GM11168 (cell line): ENCODE measurements around the gene PLB1.

ENCODE experiments used
- in situ Hi-C: fragments of 300-500 bp; cut with MboI; formaldehyde crosslinking; loops from one replicate; pipeline ENCODE4 v1.12.0; 2022; ENCODE audit warnings: low sequenced_read_pairs; ENCODE audit not compliant: unreplicated experiment

Gene PLB1

DNA sequence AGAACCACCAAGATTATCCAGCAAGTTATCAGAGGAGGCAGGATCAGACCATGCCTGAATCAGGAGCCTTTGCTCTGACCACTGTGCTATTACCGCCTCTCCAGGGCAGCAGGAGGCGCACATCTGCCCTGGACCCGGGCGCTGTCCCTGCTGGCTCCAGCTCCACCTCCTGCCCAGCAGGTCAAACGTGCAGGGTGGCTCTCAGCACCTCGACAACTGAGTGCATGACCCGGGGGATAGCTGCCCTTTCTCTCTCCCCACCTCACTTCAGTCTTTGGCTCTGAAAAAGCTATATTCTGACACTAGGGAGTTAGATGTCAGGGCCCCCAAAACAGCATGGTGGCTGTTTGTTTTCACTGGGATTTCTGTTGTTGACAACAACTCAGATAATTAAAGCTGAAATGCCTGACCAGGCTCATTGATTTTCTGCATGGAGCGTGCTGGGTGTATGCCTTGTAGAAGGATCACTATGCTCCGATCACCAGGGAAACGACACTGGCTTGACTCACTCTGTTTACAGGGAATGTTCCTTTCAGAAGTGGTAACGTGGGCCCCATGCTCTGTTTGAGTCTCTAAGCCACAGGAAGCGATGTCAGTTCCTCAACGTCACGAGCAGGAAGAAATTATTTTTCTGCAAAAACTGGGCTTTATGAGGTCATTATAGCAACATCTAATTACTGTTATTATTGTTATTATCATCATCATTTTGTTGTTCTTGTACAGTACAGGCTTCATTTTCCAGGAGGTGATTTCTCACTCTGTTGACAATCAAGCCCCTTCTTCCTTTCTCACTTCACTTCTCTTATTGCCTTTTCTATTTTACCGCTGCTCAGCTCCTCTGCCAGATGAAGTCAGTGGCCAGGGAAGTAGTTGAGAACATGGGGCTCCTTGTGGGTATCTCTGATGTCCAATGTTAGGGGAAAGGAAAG is 125.6 kb downstream of the PLB1 start:
- in situ Hi-C loops: no loop called here

DNA sequence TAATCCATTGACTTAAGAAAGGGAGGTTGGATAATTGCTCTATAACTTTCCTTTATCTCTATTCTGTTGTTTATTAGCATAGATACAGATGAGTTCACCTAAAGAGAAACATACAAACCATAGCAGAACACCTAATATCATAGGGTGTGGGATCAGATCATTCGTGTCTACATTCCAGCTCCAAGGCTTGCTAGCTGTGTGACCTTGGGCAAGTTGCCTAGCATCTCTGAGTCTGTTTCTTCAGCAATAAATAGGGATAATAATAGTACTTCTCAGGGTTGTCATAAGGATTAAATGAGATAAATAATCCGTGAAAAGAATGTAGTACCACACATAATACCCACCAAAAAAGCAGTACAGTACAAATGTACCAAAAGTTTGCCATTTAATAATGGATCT is 126.2 kb downstream of the PLB1 start:
- in situ Hi-C loops: no loop called here

- in situ Hi-C loops: no loop called here
Observed at GRCh38 chr2:28623582-28624405, 127.9 kb downstream of the PLB1 start.

- in situ Hi-C loops: no loop called here
Observed at GRCh38 chr2:28624436-28624792, 128.6 kb downstream of the PLB1 start.

GRCh38 chr2:28624793-28625701 is 129.2 kb downstream of the PLB1 start:
- in situ Hi-C loops: no loop called here

GRCh38 chr2:28626376-28626775 is 130.5 kb downstream of the PLB1 start:
- in situ Hi-C loops: no loop called here

- in situ Hi-C loops: no loop called here
Observed at GRCh38 chr2:28626891-28627421, 131.1 kb downstream of the PLB1 start.

DNA sequence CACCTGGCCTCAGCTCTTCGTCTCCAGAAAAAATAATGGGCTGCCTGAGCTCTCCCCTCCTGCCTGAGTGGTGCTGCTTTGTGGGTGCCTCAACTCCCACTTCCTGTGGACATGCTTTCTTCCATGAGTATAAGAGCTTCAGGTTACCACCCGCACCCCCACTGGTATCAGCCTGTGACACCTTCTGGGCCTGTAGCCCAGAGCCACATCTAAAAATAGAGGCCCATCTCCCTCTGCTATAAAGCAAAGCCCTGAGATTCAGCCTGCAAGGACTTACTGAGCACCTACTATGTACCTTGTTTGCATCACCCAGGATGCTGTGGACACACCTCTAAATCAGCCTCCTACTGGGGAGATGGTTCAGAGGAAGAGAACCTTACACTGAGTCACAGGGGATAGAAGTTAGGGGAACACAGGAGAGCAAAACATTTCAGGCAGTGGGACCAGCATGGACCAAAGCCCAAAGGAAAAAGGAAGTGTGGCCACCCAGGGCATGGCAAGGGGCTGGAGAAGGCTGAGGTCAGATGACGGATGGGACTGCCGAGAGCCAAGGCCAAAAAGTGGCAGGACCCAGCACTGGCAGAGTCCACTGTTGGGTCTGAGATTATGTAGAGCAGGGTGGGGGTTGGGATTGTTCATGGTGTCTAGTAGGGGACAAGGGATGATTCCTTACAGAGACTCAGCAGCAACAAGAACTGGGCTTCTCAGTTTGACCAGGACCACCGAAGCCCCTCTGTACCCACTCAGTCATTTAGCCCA is 132.0 kb downstream of the PLB1 start:
- in situ Hi-C loops: no loop called here

GRCh38 chr2:28628506-28628905 is 132.6 kb downstream of the PLB1 start:
- in situ Hi-C loops: no loop called here

- in situ Hi-C loops: no loop called here
Observed at GRCh38 chr2:28628987-28629386, 133.1 kb downstream of the PLB1 start.

- in situ Hi-C loops: no loop called here
Observed at GRCh38 chr2:28629910-28630309, 134.1 kb downstream of the PLB1 start.

DNA sequence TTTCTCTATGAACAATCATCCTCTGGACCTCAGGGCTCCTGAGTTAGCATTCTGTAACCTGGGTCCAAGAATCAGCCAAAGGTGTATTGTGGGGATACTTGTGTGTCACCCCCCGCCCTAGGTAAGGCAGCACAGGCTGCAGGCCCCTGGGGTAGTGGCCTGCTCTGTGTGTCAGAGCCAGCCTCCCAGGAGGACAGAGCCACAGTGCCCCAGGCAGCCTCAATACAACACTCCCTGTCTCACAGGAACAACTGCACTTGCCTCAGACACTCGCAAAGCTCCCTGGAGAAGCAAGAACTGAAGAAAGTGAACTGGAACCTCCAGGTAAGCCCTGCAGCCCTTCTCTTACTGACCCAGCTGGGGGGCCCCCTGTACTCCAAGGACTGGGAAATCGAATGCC is 134.5 kb downstream of the PLB1 start:
- in situ Hi-C loops: no loop called here

GRCh38 chr2:28631514-28632206 is 135.8 kb downstream of the PLB1 start:
- in situ Hi-C loops: no loop called here

GRCh38 chr2:28632791-28633190 is 136.9 kb downstream of the PLB1 start:
- in situ Hi-C loops: no loop called here

DNA sequence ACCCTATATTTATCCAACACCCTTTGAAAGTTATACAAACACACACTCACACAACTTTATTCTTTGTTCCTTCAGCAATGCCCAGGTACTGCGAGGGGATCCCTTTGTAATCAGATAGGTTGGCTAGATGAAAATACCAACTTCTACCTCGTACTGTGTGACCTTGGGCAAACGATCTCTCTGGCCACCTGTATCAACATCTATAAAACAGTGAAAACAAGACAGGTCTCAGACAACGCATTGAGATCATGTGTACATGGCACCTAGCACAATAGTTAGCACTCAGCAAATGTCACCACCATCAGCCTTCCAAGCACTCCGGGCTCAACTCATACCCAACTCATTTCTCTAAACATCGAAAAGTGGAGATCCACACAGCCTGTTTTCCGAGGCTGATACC is 137.3 kb downstream of the PLB1 start:
- in situ Hi-C loops: no loop called here

GRCh38 chr2:28633746-28634145 is 137.9 kb downstream of the PLB1 start:
- in situ Hi-C loops: no loop called here

DNA sequence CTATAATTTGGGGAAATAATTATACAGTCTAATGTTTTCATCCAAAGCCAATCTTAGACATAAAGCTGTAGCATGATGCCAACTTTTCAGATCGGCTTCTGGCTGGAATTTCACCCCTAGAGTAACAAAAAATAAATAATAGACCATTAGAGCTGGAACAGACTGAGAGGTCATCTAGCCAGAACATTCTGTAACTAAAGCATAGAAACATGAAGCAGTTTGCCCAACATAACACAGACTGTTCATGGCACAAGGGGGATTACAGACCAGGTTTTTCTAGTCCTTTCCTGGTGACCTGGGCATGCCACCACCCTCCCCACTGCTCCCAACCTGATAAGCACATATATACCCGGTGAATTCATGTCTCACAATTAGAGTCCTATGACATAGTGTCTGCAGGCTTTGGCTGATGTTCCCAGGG is 139.3 kb downstream of the PLB1 start:
- in situ Hi-C loops: no loop called here

DNA sequence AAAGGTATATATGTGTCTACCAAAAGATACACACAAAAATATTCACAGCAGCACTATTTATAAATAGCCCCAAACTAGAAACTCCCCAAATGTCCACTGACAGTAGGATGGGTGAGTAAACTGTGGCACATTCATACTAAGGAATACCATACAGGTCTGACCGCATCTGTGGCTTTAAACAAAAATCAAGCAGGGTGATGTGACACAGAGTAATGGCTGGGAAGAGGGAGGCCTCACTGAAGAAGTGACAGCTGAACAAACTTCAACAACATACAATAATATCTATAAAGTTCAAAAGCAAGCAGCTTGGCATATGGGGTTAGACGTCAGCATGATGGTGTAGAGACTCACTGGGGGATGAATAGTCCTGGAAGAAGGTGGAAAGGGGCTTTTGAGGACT is 140.6 kb downstream of the PLB1 start:
- in situ Hi-C loops: no loop called here
